IMR-90 (cell line): ENCODE measurements around the gene FAM24A. TPM values are rescaled to one million over a fixed set of nuclear protein-coding genes. Genes with fewer than 3 reads are reported as not detected.

Experiments
- ATAC-seq: fragments of 200-7000 bp; cut with Tn5 transposase; 2 replicates; pipeline ENCODE4 v1.9.1; 2020; ENCODE audit warnings: low read depth, mild to moderate bottlenecking, moderate library complexity
- BruUV-seq: library from RNA; stranded (reverse); fragments of 400-500 nt; replicated peaks from 2 replicates; lab custom pipeline; 2021; lab: Mats Ljungman, UMichigan
- CTCF ChIA-PET: fragments of 300-600 bp; formaldehyde crosslinking; extraction: SDS; loops from one replicate; lab custom pipeline; 2021; ENCODE audit warnings: antibody characterized with exemption; lab: Yijun Ruan, JAX
- POLR2A ChIA-PET: fragments of 300-600 bp; sonication (Branson Sonifier 250); formaldehyde crosslinking; loops from one replicate; lab custom pipeline; 2022; ENCODE audit warnings: antibody characterized with exemption; ENCODE audit not compliant: unreplicated experiment; lab: Charles Lee
- DNase-seq: peaks from one replicate; pipeline ENCODE4 v3.0.0; 2013
- H2AFZ ChIP-seq: replicated peaks from 2 replicates; pipeline ENCODE3; 2013; ENCODE audit warnings: low read length, mild to moderate bottlenecking; ENCODE audit not compliant: poor library complexity
- H2AK5ac ChIP-seq: 2 replicates; pipeline ENCODE4 v1.6.1; 2013; ENCODE audit warnings: low read depth, low read length, inconsistent platforms
- H2AK9ac ChIP-seq: replicated peaks from 2 replicates; pipeline ENCODE3; 2013; ENCODE audit warnings: mild to moderate bottlenecking, low read depth, low read length, moderate library complexity; ENCODE audit not compliant: poor library complexity
- H2BK120ac ChIP-seq: 2 replicates; pipeline ENCODE4 v1.6.1; 2013; ENCODE audit warnings: low read depth, low read length, inconsistent platforms
- H2BK15ac ChIP-seq: 3 replicates; pipeline ENCODE4 v1.6.1; 2013; ENCODE audit warnings: low read depth, low read length, inconsistent platforms
- H2BK20ac ChIP-seq: 2 replicates; pipeline ENCODE4 v1.6.1; 2013; ENCODE audit warnings: low read depth, mild to moderate bottlenecking, inconsistent platforms, low read length, moderate library complexity
- H2BK5ac ChIP-seq: 2 replicates; pipeline ENCODE4 v1.6.1; 2013; ENCODE audit warnings: mild to moderate bottlenecking, low read depth, low read length, inconsistent platforms; ENCODE audit not compliant: poor library complexity, severe bottlenecking
- H3K14ac ChIP-seq: replicated peaks from 2 replicates; pipeline ENCODE4 v1.6.1; 2013; ENCODE audit warnings: low read depth, low read length, inconsistent platforms
- H3K18ac ChIP-seq: 2 replicates; pipeline ENCODE4 v1.6.1; 2013; ENCODE audit warnings: low read depth, low read length, control low read depth
- H3K23ac ChIP-seq: 2 replicates; pipeline ENCODE4 v1.6.1; 2013; ENCODE audit warnings: low read depth, low read length, inconsistent platforms
- H3K27ac ChIP-seq: 2 replicates; pipeline ENCODE4 v1.5.1; 2013; ENCODE audit warnings: mild to moderate bottlenecking, control low read depth, low read length; ENCODE audit not compliant: insufficient read depth
- H3K27me3 ChIP-seq: 2 replicates; pipeline ENCODE4 v1.6.1; 2013; ENCODE audit warnings: low read length; ENCODE audit not compliant: control insufficient read depth, insufficient read depth
- H3K36me3 ChIP-seq: 2 replicates; pipeline ENCODE4 v1.6.1; 2013; ENCODE audit warnings: low read length, mixed read lengths; ENCODE audit not compliant: control insufficient read depth, insufficient read depth
- H3K4ac ChIP-seq: 2 replicates; pipeline ENCODE4 v1.6.1; 2013; ENCODE audit warnings: low read depth, low read length, inconsistent platforms
- H3K4me1 ChIP-seq: 2 replicates; pipeline ENCODE4 v1.6.1; 2013; ENCODE audit warnings: low read length, mixed read lengths; ENCODE audit not compliant: control insufficient read depth, insufficient read depth
- H3K4me2 ChIP-seq: 2 replicates; pipeline ENCODE4 v1.6.1; 2013; ENCODE audit warnings: low read depth, mild to moderate bottlenecking, control low read depth, low read length, moderate library complexity
- H3K4me3 ChIP-seq: 2 replicates; pipeline ENCODE4 v1.5.1; 2013; ENCODE audit warnings: low read depth, mild to moderate bottlenecking, control low read depth, low read length, moderate library complexity; ENCODE audit not compliant: insufficient read depth
- H3K56ac ChIP-seq: 2 replicates; pipeline ENCODE4 v1.6.1; 2013; ENCODE audit warnings: low read length, inconsistent platforms; ENCODE audit not compliant: insufficient read depth; ENCODE audit errors: extremely low read depth
- H3K79me1 ChIP-seq, 2 experiments: 2 replicates each; pipeline ENCODE4 v1.6.1; 2013; ENCODE audit warnings: low read length in 2 of 2, inconsistent platforms in 1 of 2, low read depth in 1 of 2
- H3K9ac ChIP-seq: 2 replicates; pipeline ENCODE4 v1.6.1; 2013; ENCODE audit warnings: low read depth, low read length, control low read depth
- H3K9me1 ChIP-seq: 2 replicates; pipeline ENCODE4 v1.6.1; 2013; ENCODE audit warnings: low read length, inconsistent platforms; ENCODE audit not compliant: insufficient read depth
- H3K9me3 ChIP-seq: 2 replicates; pipeline ENCODE4 v1.6.1; 2013; ENCODE audit warnings: low read length; ENCODE audit not compliant: control insufficient read depth, insufficient read depth
- H4K20me1 ChIP-seq: 2 replicates; pipeline ENCODE4 v1.6.1; 2013; ENCODE audit warnings: low read length, inconsistent platforms; ENCODE audit not compliant: insufficient read depth
- H4K5ac ChIP-seq: 2 replicates; pipeline ENCODE4 v1.6.1; 2013; ENCODE audit warnings: mild to moderate bottlenecking, low read depth, low read length, control low read depth
- H4K8ac ChIP-seq, 2 experiments: 2 replicates each; pipeline ENCODE4 v1.6.1; 2013; ENCODE audit warnings: low read depth in 2 of 2, low read length in 2 of 2, control low read depth in 1 of 2, inconsistent platforms in 1 of 2
- H4K91ac ChIP-seq: 2 replicates; pipeline ENCODE4 v1.6.1; 2013; ENCODE audit warnings: low read depth, low read length, inconsistent platforms; ENCODE audit not compliant: insufficient read depth
- BHLHE40 ChIP-seq: fragments of 150-350 bp; IDR thresholded peaks from 2 replicates; pipeline ENCODE4 v1.6.1; 2016; ENCODE audit warnings: mild to moderate bottlenecking, low read depth, low read length
- CEBPB ChIP-seq: IDR thresholded peaks from 2 replicates; pipeline ENCODE4 v1.6.1; 2012; ENCODE audit warnings: low read depth, low read length, improper control_type of control experiment
- CHD1 ChIP-seq: IDR thresholded peaks from 2 replicates; pipeline ENCODE4 v1.6.1; 2012; ENCODE audit warnings: low read depth, low read length, improper control_type of control experiment
- CTCF ChIP-seq: conservative IDR thresholded peaks from 2 replicates; pipeline ENCODE4 v1.5.1; 2012; ENCODE audit warnings: mild to moderate bottlenecking, low read depth, low read length, improper control_type of control experiment
- ELK1 ChIP-seq: fragments of 150-350 bp; IDR thresholded peaks from 2 replicates; pipeline ENCODE4 v1.6.1; 2016; ENCODE audit warnings: low read depth, mild to moderate bottlenecking, low read length, moderate library complexity, borderline replicate concordance
- FOS ChIP-seq: fragments of 150-350 bp; IDR thresholded peaks from 2 replicates; pipeline ENCODE4 v1.6.1; 2016; ENCODE audit warnings: low read depth, low read length
- MAFK ChIP-seq: IDR thresholded peaks from 2 replicates; pipeline ENCODE4 v1.6.1; 2012; ENCODE audit warnings: low read depth, low read length, improper control_type of control experiment
- MAZ ChIP-seq: IDR thresholded peaks from 2 replicates; pipeline ENCODE4 v1.6.1; 2012; ENCODE audit warnings: low read depth, mild to moderate bottlenecking, low read length, improper control_type of control experiment, moderate library complexity, borderline replicate concordance
- MXI1 ChIP-seq: IDR thresholded peaks from 2 replicates; pipeline ENCODE4 v1.6.1; 2012; ENCODE audit warnings: low read depth, mild to moderate bottlenecking, low read length, moderate library complexity, borderline replicate concordance
- NFE2L2 ChIP-seq: fragments of 150-350 bp; IDR thresholded peaks from 2 replicates; pipeline ENCODE4 v1.6.1; 2016; ENCODE audit warnings: low read depth, mild to moderate bottlenecking, low read length
- POLR2A ChIP-seq: IDR thresholded peaks from 2 replicates; pipeline ENCODE4 v1.6.1; 2012; ENCODE audit warnings: mild to moderate bottlenecking, low read depth, low read length
- RAD21 ChIP-seq: IDR thresholded peaks from 2 replicates; pipeline ENCODE4 v1.6.1; 2012; ENCODE audit warnings: low read length, improper control_type of control experiment
- RCOR1 ChIP-seq: IDR thresholded peaks from 2 replicates; pipeline ENCODE4 v1.6.1; 2012; ENCODE audit warnings: mild to moderate bottlenecking, low read length, improper control_type of control experiment; ENCODE audit not compliant: insufficient replicate concordance
- RFX5 ChIP-seq: IDR thresholded peaks from 2 replicates; pipeline ENCODE4 v1.8.0; 2012; ENCODE audit warnings: low read depth, mild to moderate bottlenecking, low read length, moderate library complexity
- SMC3 ChIP-seq: fragments of 150-350 bp; IDR thresholded peaks from 2 replicates; pipeline ENCODE4 v1.6.1; 2016; ENCODE audit warnings: low read depth, mild to moderate bottlenecking, antibody characterized with exemption, low read length, moderate library complexity
- USF2 ChIP-seq: fragments of 150-350 bp; IDR thresholded peaks from 2 replicates; pipeline ENCODE4 v1.6.1; 2017; ENCODE audit warnings: mild to moderate bottlenecking, antibody characterized with exemption, low read length, low read depth
- WGBS, 2 experiments: methylation state at CpG; one replicate each; pipeline versions ENCODE4 v1.1.5 to v1.1.7; 2013; ENCODE audit warnings: missing lambda C conversion rate in 2 of 2; ENCODE audit not compliant: insufficient read length in 1 of 2; ENCODE audit errors: extremely low coverage in 2 of 2; 5-methylcytosine and 5-hydroxymethylcytosine counted together
- dilution Hi-C: fragments of 300-500 bp; cut with HindIII; formaldehyde crosslinking; loops from one replicate; pipeline ENCODE4 v1.14.3; 2018; ENCODE audit warnings: low sequenced_read_pairs; ENCODE audit not compliant: unreplicated experiment
- in situ Hi-C: fragments of 300-500 bp; cut with MboI; formaldehyde crosslinking; loops from 3 replicates; pipeline ENCODE4 v1.14.3; 2019; ENCODE audit warnings: low sequenced_read_pairs, inconsistent platforms, mixed read lengths
- intact Hi-C: fragments of 100-400 bp; cut with micrococcal nuclease; formaldehyde crosslinking; loops from 2 replicates; pipeline ENCODE4 v1.10.0; 2022
- polyA plus RNA-seq, 3 experiments: library from polyadenylated mRNA; depleted of rRNA; stranded (reverse); fragments of >200 nt; gene quantifications; 2 replicates each; pipeline ENCODE4 v1.2.3, GENCODE V29; 2012; ENCODE audit warnings: low replicate concordance in 1 of 3
- total RNA-seq: library from RNA; depleted of rRNA; stranded (reverse); fragments of >200 nt; gene quantifications from 2 replicates; pipeline ENCODE4 v1.2.3, GENCODE V29; 2012

FAM24A gene
- total and polyA plus RNA-seq, 2 of the 4 experiments (the other 2 are of a cell fraction) = not detected

- no peak overlapping the region for H4K8ac ChIP-seq
- DNase-seq = no peak
- H2BK20ac ChIP-seq = no peak overlapping the region
- no peak overlapping the region for H3K18ac ChIP-seq
- H3K27ac ChIP-seq = no peak overlapping the region
- no peak overlapping the region for H3K9ac ChIP-seq
- H2AK9ac ChIP-seq = no peak overlapping the region
- peaks cover 3% of the 10 kb centered on the region for H3K4me1 ChIP-seq
- H3K4me2 ChIP-seq = no peak overlapping the region
- dilution Hi-C loops = no loop called here
- no CpG with 5 or more reads among the region's 6 CpGs for WGBS, 2 experiments
- ChIA-PET POLR2A (no interaction called here), CTCF (no interaction called here)
- H3K23ac ChIP-seq = no peak overlapping the region
- H3K4me3 ChIP-seq = no peak overlapping the region
- TF ChIP-seq CEBPB = no peak
- no peak for TF ChIP-seq RFX5
- no peak for TF ChIP-seq FOS
- no peak for TF ChIP-seq MAFK
- no peak for TF ChIP-seq CTCF
- no peak for TF ChIP-seq RCOR1
- TF ChIP-seq POLR2A = no peak
- TF ChIP-seq RAD21 = no peak
- no peak for TF ChIP-seq USF2
- no peak for TF ChIP-seq BHLHE40
- TF ChIP-seq CHD1 = no peak
- no peak for TF ChIP-seq SMC3
- TF ChIP-seq MAZ = no peak
- no peak for TF ChIP-seq MXI1
- TF ChIP-seq NFE2L2 = no peak
- TF ChIP-seq ELK1 = no peak
- no peaks in the 10 kb centered on the region for H3K27me3 ChIP-seq
- H2AK5ac ChIP-seq = no peak overlapping the region
- H2BK5ac ChIP-seq = no peak overlapping the region
- no peaks in the 10 kb centered on the region for H3K36me3 ChIP-seq
- H4K20me1 ChIP-seq = no peaks in the 10 kb centered on the region
- H3K14ac ChIP-seq = no peak overlapping the region
- intact Hi-C loops = loop anchor here (5.0 kb wide), 1 partner anchor 76 kb away; the partner anchor contains the start of gene C10orf88
- H3K9me3 ChIP-seq = no peaks in the 10 kb centered on the region
- H3K79me1 ChIP-seq = peaks cover 9 to 17% of the 10 kb centered on the region in 2 experiments; a peak in 3 of 4 replicates
- no peak for ATAC-seq
- H3K4ac ChIP-seq = no peak overlapping the region
- H2BK15ac ChIP-seq = no peak overlapping the region
- H3K56ac ChIP-seq = no peak overlapping the region
- no peaks in the 10 kb centered on the region for H3K9me1 ChIP-seq
- in situ Hi-C loops = no loop called here
- H4K5ac ChIP-seq = no peak overlapping the region
- H2BK120ac ChIP-seq = no peak overlapping the region
- H4K91ac ChIP-seq = no peak overlapping the region
- no TSS peak for BruUV-seq
- no peak overlapping the region for H2AFZ ChIP-seq
Measured at GRCh38 chr10:122875843-122876466, 34.5 kb upstream of the FAM24A start.
